Muscle of arm (tissue), 12 donors: Measurements from ENCODE around the gene ATG9A. TPM values are rescaled to one million over a fixed set of nuclear protein-coding genes. Genes with fewer than 3 reads are reported as not detected.
A peak's percentile ranks its signal among the peaks of the same experiment; 100 is the strongest.

ENCODE experiments used
- DNase-seq: peaks from one replicate; pipeline ENCODE4 v3.0.0-alpha.2; 2013
- polyA plus RNA-seq, 12 donors: library from polyadenylated mRNA; unstranded; fragments of 120-200 nt; gene quantifications; one replicate each; pipeline ENCODE4 v1.2.1, GENCODE V29; 2013; ENCODE audit not compliant: insufficient read length in 12 of 12

Gene ATG9A
- polyA plus RNA-seq, 12 donors, result 26.7 to 49.9 (median 31.6) TPM; not detected in 1

DNA sequence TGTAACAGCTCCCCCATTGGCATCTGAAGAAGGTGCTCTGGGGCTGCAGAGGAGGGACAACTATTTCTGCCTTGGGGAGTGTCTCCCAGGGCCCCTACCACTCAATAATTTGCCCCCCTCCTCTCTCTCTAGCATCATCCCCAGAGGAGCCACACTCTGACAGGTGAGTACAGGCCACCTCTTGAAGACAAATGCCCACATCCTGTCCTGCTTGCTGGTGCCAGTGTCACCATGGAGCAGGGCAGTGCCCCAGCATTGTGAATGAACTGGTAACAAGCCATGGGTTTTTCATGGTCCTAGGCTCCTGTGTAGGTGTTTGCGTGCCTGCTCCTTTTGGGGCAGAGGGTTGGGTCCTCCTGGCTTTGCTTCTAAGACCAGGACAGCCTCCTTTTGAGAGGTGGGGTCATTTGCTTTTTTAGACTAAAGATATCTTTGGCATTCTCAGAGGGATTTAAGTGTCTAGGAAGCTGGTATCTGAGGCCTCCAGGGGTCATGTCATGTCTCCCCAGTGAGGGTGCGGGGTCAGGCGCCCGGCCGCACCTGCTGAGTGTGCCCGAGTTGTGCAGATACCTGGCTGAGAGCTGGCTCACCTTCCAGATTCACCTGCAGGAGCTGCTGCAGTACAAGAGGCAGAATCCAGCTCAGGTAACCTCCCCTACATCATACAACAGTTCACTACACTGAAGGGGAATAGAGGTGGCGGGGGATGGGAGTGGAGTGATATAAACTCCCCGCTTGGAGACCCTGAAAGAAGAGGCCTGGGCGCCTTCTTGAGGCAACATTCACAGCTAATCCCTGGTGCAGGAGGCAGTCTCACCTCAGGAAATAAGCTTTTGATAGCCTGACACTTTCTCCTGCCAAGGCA, 49.6 kb downstream of the ATG9A start:
- no peak for DNase-seq

DNA sequence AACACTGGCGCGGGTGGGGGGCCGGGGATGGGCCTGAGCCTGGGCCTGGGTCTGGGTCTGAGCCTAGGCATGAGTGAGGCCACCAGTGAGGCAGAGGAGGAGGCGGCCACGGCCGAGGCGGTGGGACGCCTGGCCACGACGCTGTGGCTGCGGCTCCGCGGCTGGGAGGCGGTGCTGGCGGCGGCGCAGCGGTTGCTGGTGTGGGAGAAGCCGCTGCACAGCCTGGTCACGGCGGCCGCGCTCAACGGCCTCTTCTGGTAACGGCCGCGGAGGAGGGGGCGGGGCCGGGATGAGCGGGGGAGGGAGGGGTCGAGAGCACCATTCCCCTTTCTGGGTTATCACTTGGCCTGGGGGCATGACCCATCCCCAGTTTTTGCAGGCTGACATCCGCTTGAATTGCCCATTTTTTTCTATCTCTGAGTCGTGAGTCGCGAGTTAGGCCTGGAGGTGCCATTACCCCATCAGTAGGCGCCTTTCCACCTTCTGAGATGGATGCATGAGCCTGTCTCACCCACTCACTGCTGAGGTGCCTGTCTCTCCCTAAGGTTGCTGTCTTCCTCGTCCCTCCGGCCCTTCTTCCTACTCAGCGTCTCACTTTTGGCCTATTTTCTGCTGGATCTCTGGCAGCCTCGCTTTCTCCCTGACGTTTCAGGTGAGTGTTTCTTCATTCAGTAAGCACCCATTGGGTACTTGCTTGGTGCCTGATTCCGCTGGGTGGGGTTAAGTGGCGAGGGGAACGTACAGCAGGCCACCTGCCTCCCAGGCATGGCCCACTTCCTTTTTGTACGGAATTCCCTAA, 50.9 kb downstream of the ATG9A start:
- peak; percentile 20 for DNase-seq

DNA sequence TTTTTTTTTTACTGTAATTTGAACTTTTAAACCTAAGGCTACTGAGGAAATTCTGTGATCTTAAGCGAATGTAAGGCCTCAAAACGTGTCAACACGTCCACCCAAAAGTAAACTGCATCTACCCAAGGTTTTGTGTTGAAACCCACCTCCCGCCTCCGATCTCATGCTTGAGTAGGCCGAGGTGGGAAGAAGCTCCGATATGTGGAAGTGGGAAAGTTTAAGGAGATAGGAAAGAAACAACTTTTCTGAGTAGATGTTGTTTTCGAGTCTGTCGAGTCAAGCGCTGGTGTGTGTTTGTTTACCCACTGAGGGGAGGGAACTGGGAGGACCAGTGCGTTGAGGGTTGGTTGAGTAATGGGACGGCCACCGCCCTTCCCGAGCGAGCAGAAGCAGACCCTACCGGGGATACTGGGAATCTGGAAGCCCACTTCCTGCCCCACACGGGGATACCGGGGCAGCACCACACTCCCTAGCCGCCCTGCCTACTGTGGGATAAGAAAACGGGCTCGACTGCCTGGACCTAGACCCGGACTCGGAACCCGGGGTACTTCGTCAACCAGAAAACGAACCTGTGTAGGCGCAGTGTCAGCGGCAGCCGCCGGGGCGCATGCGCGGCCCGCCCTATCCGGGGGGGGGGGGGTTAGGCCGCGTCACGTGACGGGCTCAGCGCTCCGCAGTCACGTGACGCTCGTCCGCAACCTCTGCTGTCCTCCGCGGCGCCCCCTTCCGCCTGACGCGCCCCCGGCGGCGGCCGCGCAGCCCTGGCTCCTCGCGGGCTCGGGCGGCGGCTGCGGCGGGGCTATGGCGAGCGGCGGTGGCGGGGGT, 51.7 kb downstream of the ATG9A start, which contains the start of gene RETREG2:
Gene RETREG2, plus strand, starts transcription at position 724 of the 825 bp plus-strand sequence. Its CDS starts 78 bp downstream, at position 802.
- DNase-seq, result peak; percentile 93

DNA sequence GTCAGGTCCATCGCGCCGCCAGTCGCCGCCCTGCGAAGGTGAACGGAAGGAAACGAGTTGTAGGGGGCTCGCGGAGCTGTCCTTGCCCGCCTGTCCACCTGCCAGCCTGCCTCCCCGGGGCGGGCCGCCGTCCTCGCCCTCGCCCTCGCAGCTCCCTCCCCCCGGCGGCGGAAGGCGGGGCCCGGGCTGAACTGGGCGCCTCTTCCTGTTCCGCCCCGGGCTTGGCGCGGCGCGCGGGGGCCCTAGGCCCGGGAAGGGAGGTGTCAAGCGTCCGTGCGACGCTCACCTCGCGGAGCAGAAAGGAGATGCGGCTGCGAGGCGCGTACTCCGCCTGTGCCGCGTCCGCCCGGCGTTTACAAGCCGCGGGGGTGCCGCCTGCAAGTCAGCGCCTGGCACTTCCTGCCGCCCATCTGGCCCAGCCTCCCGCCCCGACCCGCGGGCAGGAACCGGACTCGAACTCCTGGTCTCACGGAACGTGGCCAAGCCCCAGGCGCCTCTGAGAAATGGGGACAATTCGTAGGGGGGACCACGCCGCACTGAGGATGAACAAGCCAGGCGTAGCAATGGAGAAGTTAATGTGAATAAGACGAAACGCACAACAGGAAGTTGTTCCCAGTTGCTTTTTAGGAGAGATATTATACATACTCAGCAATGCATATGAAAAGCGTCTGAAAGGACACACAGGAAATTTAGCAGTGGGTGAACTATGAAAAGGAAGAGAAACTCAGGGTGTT, 52.5 kb downstream of the ATG9A start, which contains the start of gene CNPPD1:
Gene CNPPD1, minus strand, starts transcription at position 108 of the 734 bp plus-strand sequence. Its CDS starts 97 bp downstream, at position 11.
- peak; percentile 84 for DNase-seq

DNA sequence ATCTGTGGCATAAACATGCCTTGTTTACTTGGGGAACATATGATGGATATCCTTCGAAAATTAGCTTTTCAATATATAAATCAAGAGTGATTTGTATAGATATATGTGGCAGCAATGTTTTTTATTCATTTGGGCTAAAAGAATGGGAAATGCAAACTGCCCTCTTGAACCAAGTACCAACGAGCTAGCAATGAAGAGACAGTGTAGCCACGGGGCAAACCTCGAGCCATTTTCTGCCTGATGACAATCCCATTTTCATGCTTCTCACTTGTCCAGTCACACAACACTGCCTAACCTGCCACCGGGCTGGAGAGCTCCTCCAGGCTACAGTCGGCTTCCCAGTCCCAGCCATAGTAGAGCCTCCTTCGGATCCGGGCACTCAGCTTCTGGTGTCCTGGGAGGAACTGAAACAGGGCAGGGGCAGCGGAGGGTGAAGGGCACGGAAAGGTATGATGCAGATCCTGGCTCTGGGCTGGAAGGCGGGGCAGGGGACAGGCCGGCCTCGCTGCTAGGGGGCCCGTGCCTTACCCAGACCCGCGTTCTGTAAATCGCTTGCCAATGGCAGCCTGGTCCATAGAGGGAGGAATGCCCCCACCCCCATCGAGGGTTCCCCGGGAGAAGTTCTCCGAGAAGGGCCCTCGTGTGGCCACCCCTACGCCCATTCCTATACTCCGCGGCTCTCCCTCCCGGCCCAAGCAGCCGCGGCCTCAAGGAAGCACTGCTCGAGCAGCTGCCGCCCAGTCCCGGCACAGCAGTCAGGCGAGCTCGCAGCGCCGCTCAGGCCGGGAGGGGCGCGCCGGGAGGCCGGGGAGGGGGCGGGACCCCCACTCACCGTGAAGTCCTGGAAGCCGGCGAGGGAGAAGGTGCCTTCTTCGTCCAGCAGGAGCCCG, 53.3 kb downstream of the ATG9A start:
- DNase-seq, result peak; percentile 11

DNA sequence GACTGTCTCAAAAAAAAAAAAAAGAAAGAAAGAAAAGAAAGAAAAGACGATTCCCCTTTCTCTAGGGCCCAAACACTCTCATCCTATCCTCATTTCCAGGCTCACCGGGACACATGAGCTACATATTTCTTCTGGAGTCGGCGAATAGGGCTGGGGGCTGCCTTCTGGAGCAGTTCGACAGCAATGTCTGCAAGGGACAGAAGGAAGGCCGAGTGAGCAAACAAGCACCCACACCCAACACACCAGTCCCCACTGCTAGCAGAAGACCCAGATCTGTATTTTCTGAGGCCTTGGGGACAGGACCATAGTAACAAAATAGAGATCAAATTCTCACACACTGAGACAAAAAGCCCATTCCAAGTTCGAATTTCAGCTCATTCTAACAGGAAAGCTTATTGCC, 54.0 kb downstream of the ATG9A start:
- no peak for DNase-seq

DNA sequence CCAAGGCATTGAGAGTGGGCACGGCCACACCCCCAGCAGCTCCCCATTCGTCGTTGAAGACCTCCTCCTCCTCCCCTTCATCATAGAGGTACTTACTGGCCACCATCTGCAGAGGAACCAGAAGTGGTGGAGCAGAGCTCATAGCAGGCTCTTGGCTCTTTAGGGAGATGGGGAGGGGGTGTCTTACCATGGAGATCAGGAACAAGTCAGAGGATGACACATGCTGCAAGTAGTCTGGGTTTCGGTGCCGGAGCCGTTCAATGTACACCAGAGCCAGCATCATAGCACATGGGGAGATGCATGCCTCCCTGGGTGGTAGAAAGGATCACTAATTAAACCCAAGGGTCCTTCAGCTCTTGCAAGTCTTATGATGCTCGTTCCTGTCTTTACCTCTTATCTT, 54.6 kb downstream of the ATG9A start:
- DNase-seq, result no peak

DNA sequence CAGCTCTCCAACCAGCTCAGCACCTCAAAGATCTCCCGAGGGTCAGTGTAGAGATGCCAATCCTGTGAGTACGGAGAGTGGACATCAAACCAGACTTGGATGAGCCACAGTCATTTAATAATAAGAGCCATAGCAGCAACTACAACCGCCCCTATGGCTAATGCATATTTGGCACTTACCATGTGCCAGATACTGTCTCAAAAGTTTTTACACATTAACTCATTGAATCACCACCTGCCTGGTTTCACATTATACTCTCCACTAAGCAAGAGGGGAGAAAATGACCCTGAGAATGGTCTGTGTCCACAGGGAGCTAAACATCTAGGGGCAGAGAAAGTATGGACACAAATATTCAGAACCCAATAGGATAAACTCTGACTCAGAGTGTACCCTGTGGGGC, 55.3 kb downstream of the ATG9A start:
- DNase-seq, result no peak

DNA sequence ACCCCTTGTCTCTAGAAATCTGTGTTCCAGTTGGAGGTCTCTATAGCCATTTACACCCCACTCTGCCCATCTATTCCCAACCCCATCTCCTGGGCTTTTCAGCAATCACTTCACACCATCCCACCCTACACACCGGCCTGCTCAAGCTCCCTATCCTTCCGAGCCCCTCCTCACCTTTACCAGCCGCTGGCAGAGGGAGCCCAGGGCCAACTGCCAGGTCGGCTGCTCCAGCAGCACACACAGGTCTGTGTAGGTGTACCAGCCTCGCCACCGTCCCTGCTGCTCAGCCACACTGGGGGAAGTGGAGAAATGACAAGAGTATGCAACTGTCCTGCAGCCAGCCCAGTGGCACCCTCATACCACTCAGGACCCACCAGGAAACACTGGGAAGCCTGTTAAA, 56.3 kb downstream of the ATG9A start:
- no peak for DNase-seq

DNA sequence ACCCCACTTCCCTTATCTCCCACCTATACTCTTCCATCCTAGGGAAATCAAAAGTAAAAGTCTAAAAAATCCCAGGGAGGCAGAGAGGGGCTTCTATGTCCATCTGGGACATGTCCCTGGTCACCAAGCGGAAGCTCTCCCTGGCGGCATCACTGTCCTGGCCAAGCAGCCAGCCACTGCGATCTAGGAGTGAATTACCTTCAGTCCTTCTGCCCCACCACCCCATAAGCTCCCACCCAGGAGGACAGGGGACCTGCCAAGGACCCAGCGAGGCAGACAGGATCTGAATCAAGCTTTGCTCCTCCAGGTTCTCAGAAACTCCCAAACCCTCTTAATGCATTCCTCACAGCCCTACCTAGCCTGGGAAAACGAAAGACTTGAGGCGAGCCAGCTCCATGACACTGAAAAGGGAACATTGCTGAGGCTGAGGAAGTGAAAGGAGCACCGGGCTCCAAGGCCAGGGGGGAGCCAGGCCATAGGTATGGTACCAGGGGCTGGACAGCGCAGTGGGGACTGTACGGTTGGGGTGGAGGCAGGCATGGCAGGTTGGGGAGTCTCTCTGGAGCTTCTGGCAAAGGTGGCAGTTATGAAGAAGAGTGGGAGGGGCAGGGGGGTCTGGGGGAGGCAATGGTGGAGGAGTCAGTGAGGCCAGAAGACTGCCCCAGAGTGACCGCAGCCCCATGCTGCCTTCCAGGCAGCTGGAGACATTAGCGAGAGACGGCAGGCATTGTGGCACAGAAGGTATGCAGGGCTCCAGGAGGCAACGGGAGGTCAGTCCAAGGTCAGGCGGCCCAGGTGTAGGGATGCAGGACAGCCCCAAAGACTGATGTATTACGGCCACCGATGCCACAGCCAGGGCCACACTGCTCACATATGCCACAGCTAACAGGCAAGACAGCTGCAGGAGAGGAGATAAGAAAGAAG, 56.9 kb downstream of the ATG9A start:
- no peak for DNase-seq

DNA sequence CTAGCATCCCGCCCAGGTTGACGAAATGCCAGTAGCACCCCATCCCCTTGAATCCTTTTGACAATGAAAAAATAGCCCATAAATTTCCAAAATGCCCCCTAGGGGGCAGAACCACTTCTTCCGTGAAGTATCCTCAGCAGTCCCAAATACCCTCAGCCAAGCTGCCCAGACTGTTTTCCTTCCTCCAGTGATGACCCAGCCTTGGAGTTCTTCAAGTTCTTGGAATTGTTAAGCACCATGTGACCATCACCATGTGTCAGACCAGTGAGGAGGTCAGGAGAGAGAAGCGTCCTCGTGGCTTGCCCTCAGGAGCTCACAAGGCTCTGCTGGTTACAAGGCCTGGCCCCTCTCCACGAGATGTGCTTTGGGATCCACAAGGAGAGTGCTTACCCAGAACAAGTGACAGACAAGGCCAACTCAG, 58.2 kb downstream of the ATG9A start:
- peak; percentile 22 for DNase-seq

DNA sequence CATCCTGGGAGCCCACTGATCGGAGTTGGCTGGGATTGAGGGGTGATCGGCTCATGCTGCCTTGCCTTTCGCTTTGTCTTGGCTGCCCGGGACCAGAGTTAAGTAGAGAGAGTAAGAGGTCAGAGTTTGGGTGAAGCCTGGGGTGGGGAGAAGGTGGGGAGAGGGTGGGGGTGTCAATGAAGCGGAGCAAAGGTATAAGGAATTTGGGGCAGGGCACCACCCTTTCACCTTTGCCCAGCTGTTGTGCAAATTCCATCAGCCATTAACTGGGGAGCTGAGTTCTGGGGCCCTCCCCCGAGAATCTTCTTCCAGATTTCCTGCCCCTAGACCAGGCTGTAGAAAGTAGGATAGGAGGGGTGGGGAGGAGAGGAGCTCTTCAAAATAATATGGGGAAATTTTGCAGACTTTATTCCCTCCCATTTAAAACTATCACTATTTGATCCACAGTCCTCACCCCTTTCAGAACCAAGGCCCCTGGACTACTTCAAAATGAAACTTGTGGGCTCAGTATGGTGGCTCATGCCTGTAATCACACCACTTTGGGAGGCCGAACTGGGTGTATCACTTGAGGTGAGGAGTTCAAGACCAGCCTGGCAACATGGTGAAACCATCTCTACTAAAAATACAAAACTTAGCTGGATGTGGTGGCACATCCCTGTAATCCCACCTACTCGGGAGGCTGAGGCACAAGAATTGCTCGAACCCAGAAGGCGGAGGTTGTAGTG, 59.3 kb downstream of the ATG9A start, which contains the start of gene SLC23A3:
Gene SLC23A3, minus strand, starts transcription at position 100 of the 725 bp plus-strand sequence. Its CDS starts 45 bp downstream, at position 55.
- no peak for DNase-seq

Other genes with a start within 250 kb of the ATG9A start
- 1 to 10 TPM in 1 of 12 donors, under 1 TPM in 6, not detected in 5; 0.09 to 5.7 (median 0.17) TPM for gene FEV, start 244.5 kb downstream of the ATG9A start, polyA plus RNA-seq
- not detected for gene CRYBA2, start 236.2 kb downstream of the ATG9A start, polyA plus RNA-seq
- under 1 TPM in 1 of 12 donors, not detected in 11; 0.08 TPM for gene CFAP65, start 188.1 kb downstream of the ATG9A start, polyA plus RNA-seq
- gene IHH, start 168.7 kb downstream of the ATG9A start, polyA plus RNA-seq, result 10 to 100 TPM in 1 of 12 donors, under 1 TPM in 2, not detected in 9; 0.09 to 23.0 (median 0.30) TPM
- gene NHEJ1, start 68.8 kb downstream of the ATG9A start, polyA plus RNA-seq, result 10 to 100 TPM in 11 of 12 donors, not detected in 1; 12.2 to 17.1 (median 14.7) TPM
- 1 to 10 TPM in 7 of 12 donors, under 1 TPM in 3, not detected in 2; 0.53 to 3.4 (median 1.1) TPM for gene SLC23A3, start 59.6 kb downstream of the ATG9A start, polyA plus RNA-seq
- 10 to 100 TPM in 11 of 12 donors, not detected in 1; 28.7 to 52.0 (median 32.5) TPM for gene CNPPD1, start 52.7 kb downstream of the ATG9A start, polyA plus RNA-seq
- 10 to 100 TPM in 11 of 12 donors, not detected in 1; 34.8 to 80.3 (median 43.3) TPM for gene RETREG2, start 51.4 kb downstream of the ATG9A start, polyA plus RNA-seq
- 10 to 100 TPM in 11 of 12 donors, not detected in 1; 16.5 to 36.6 (median 24.2) TPM for gene ZFAND2B, start 22.9 kb downstream of the ATG9A start, polyA plus RNA-seq
- gene ABCB6, start 10.7 kb downstream of the ATG9A start, polyA plus RNA-seq, result 10 to 100 TPM in 11 of 12 donors, not detected in 1; 28.3 to 42.0 (median 29.6) TPM
- 10 to 100 TPM in 11 of 12 donors, not detected in 1; 16.1 to 60.7 (median 24.1) TPM for gene ANKZF1, start 170 bp upstream of the ATG9A start, polyA plus RNA-seq
- 10 to 100 TPM in 1 of 12 donors, 1 to 10 TPM in 9, not detected in 2; 3.4 to 11.6 (median 5.4) TPM for gene GLB1L, start 15.8 kb upstream of the ATG9A start, polyA plus RNA-seq
- 10 to 100 TPM in 11 of 12 donors, not detected in 1; 13.6 to 36.2 (median 17.0) TPM for gene STK16, start 15.8 kb upstream of the ATG9A start, polyA plus RNA-seq
- under 1 TPM in 3 of 12 donors, not detected in 9; 0.21 to 0.24 (median 0.23) TPM for gene TUBA4B, start 23.6 kb upstream of the ATG9A start, polyA plus RNA-seq
- gene TUBA4A, start 24.3 kb upstream of the ATG9A start, polyA plus RNA-seq, result 100 to 1,000 TPM in 10 of 12 donors, 10 to 100 TPM in 1, not detected in 1; 75.2 to 146 (median 120) TPM
- 10 to 100 TPM in 11 of 12 donors, not detected in 1; 66.8 to 96.2 (median 82.4) TPM for gene DNAJB2, start 49.7 kb upstream of the ATG9A start, polyA plus RNA-seq
- gene PTPRN, start 79.8 kb upstream of the ATG9A start, polyA plus RNA-seq, result under 1 TPM in 6 of 12 donors, not detected in 6; 0.17 to 0.44 (median 0.22) TPM
- not detected for gene RESP18, start 103.1 kb upstream of the ATG9A start, polyA plus RNA-seq
- 10 to 100 TPM in 11 of 12 donors, not detected in 1; 25.7 to 53.3 (median 34.3) TPM for gene DNPEP, start 158.3 kb upstream of the ATG9A start, polyA plus RNA-seq
- gene DES, start 188.7 kb upstream of the ATG9A start, polyA plus RNA-seq, result 1,000 to 10,000 TPM; 1,983 to 5,935 (median 4,188) TPM
- 100 to 1,000 TPM in 8 of 12 donors, 10 to 100 TPM in 4; 61.4 to 251 (median 156) TPM for gene SPEG, start 205.2 kb upstream of the ATG9A start, polyA plus RNA-seq